Trophoblast cell (in vitro differentiated cells and primary cell): Measurements from ENCODE around the gene RNF40. TPM values are rescaled to one million over a fixed set of nuclear protein-coding genes. Genes with fewer than 3 reads are reported as not detected.

ENCODE experiments used
- DNase-seq, 2 donors: peaks; one replicate each; pipeline ENCODE4 v3.0.0-alpha.2; 2016
- H2AFZ ChIP-seq: 2 replicates; pipeline ENCODE4 v1.6.1; 2013; ENCODE audit warnings: low read length, moderate library complexity, mild to moderate bottlenecking; ENCODE audit not compliant: insufficient read depth, poor library complexity
- H2AK5ac ChIP-seq: 2 replicates; pipeline ENCODE4 v1.6.1; 2013; ENCODE audit warnings: mild to moderate bottlenecking, low read length
- H2BK120ac ChIP-seq: 2 replicates; pipeline ENCODE4 v1.6.1; 2013; ENCODE audit warnings: low read length, mild to moderate bottlenecking, moderate library complexity; ENCODE audit not compliant: insufficient read depth, poor library complexity
- H2BK12ac ChIP-seq: 2 replicates; pipeline ENCODE4 v1.6.1; 2013; ENCODE audit warnings: mild to moderate bottlenecking, low read length, moderate library complexity
- H2BK5ac ChIP-seq: 2 replicates; pipeline ENCODE4 v1.6.1; 2013; ENCODE audit warnings: low read length, low read depth, moderate library complexity, mild to moderate bottlenecking; ENCODE audit not compliant: poor library complexity
- H3K14ac ChIP-seq: 2 replicates; pipeline ENCODE4 v1.6.1; 2013; ENCODE audit warnings: mild to moderate bottlenecking, low read length
- H3K18ac ChIP-seq: 2 replicates; pipeline ENCODE4 v1.6.1; 2013; ENCODE audit warnings: mild to moderate bottlenecking, low read length
- H3K23ac ChIP-seq: 2 replicates; pipeline ENCODE4 v1.6.1; 2013; ENCODE audit warnings: low read length
- H3K27ac ChIP-seq: 2 replicates; pipeline ENCODE4 v1.5.1; 2013; ENCODE audit warnings: low read depth, mild to moderate bottlenecking, inconsistent platforms, low read length, moderate library complexity
- H3K27me3 ChIP-seq: 2 replicates; pipeline ENCODE4 v1.6.1; 2013; ENCODE audit warnings: inconsistent platforms, mild to moderate bottlenecking, low read length, moderate library complexity; ENCODE audit not compliant: insufficient read depth
- H3K36me3 ChIP-seq, 2 experiments: 1 replicate in 1 of 2; 2 replicates in 1 of 2; pipeline ENCODE4 v1.6.1; 2013; ENCODE audit warnings: low read length in 2 of 2, mild to moderate bottlenecking in 2 of 2, moderate library complexity in 1 of 2; ENCODE audit not compliant: insufficient read depth in 2 of 2, control insufficient read depth in 1 of 2
- H3K4ac ChIP-seq: 2 replicates; pipeline ENCODE4 v1.6.1; 2013; ENCODE audit warnings: low read depth, mild to moderate bottlenecking, low read length, moderate library complexity
- H3K4me1 ChIP-seq, 2 experiments: 1 replicate in 1 of 2; 2 replicates in 1 of 2; pipeline ENCODE4 v1.6.1; 2013; ENCODE audit warnings: low read length in 2 of 2, mild to moderate bottlenecking in 2 of 2, moderate library complexity in 1 of 2; ENCODE audit not compliant: insufficient read depth in 2 of 2, control insufficient read depth in 1 of 2
- H3K4me2 ChIP-seq: 2 replicates; pipeline ENCODE4 v1.6.1; 2013; ENCODE audit warnings: inconsistent platforms, mild to moderate bottlenecking, low read length, moderate library complexity
- H3K4me3 ChIP-seq: 2 replicates; pipeline ENCODE4 v1.5.1; 2013; ENCODE audit warnings: mild to moderate bottlenecking, low read depth, low read length, inconsistent platforms
- H3K79me1 ChIP-seq: one replicate; pipeline ENCODE4 v1.6.1; 2013; ENCODE audit warnings: low read length
- H3K79me2 ChIP-seq: 2 replicates; pipeline ENCODE4 v1.6.1; 2013; ENCODE audit warnings: low read length, mild to moderate bottlenecking; ENCODE audit not compliant: control insufficient read depth, insufficient read depth, poor library complexity
- H3K9ac ChIP-seq: 2 replicates; pipeline ENCODE4 v1.6.1; 2013; ENCODE audit warnings: mild to moderate bottlenecking, low read length
- H3K9me3 ChIP-seq: 2 replicates; pipeline ENCODE4 v1.6.1; 2013; ENCODE audit warnings: low read depth, mild to moderate bottlenecking, control low read depth, inconsistent platforms, low read length; ENCODE audit not compliant: insufficient read depth
- H4K12ac ChIP-seq: 2 replicates; pipeline ENCODE4 v1.6.1; 2013; ENCODE audit warnings: low read depth, mild to moderate bottlenecking, low read length, moderate library complexity
- H4K8ac ChIP-seq: 2 replicates; pipeline ENCODE4 v1.6.1; 2013; ENCODE audit warnings: low read depth, mild to moderate bottlenecking, low read length, moderate library complexity
- H4K91ac ChIP-seq: one replicate; pipeline ENCODE4 v1.6.1; 2013; ENCODE audit warnings: low read depth, mild to moderate bottlenecking, low read length, moderate library complexity
- WGBS: extraction: QIAGEN DNeasy Blood & Tissue Kit; methylation state at CpG from one replicate; pipeline ENCODE4 v1.1.7; 2013; ENCODE audit warnings: missing lambda C conversion rate; ENCODE audit not compliant: insufficient read length, insufficient coverage; ENCODE audit errors: extremely low coverage; 5-methylcytosine and 5-hydroxymethylcytosine counted together
- polyA plus RNA-seq: library from polyadenylated mRNA; stranded (reverse); fragments of 200-250 nt; gene quantifications from 2 replicates; pipeline ENCODE4 v1.2.3, GENCODE V29; 2013

RNF40 gene
- 47.8 and 52.9 TPM in 2 replicates for polyA plus RNA-seq

DNA sequence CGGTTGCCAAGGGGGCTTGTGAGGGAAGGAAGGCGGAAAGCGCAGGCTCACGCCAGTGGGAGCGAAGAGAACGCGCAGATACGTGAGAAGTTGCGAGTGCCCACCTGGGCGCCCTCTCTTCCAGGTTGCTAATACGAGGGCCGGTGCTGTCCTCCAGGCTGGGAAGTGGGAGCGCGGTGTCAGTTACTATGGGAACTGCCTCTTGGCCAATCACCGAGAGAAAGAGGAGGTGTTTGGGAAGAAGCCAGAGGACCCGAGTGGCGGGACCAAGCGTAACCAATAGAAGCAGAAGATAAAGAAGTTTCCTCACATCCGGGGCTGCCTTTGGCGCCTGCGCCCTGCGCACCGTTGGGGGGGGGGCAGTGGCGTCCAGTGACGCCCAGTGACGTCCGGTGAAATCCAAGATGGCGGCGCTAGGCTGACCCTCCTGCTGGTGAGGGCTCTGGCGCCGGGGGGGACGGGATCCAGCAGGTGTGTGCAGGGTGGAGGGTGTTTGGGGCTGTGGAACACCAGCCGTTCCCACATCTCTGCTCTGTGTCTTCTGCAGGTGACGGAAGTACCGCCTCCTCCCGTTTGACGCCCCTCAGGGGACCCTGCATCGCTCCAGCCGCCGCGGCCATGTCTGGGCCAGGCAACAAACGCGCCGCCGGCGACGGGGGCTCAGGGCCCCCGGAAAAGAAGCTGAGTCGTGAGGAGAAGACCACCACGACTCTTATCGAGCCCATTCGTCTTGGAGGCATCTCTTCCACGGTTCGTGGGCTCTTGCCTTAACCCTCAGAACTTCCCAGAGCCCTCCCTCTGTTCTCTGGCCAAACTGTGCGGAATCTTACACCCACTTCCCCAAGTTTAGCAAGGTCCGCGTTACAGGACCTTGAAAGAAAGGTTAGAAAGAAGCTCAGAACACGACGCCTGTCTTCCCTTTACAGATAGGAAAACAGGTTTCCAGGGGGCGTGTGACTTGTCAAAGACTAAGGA, at the start of gene RNF40, which contains the start of gene CFAP119:
Gene RNF40 (plus strand): TSS at position 395 of the 975 bp plus-strand sequence. CDS start 224 bp downstream, at position 619.
Gene CFAP119 (minus strand): TSS at position 135 of the 975 bp plus-strand sequence. CDS start 314 bp downstream, outside the sequence.
- Histone ChIP-seq H3K18ac (peak within 1 kb of the TSS; percentile 96), H3K9ac (peak within 1 kb of the TSS; percentile 95), H3K79me1 (peaks cover 10% of the 10 kb centered on the region), H2AK5ac (peak within 1 kb of the TSS; percentile 61), H3K79me2 (peaks cover 15% of the 10 kb centered on the region), H3K9me3 (no peaks in the 10 kb centered on the region), H3K4ac (peak within 1 kb of the TSS; percentile 63), H3K4me2 (peak within 1 kb of the TSS; percentile 95), H2AFZ (peak within 1 kb of the TSS; percentile 91), H3K23ac (no peak within 1 kb of the TSS), H4K12ac (peak within 1 kb of the TSS; percentile 86), H3K14ac (peak within 1 kb of the TSS; percentile 97), H2BK12ac (peak within 1 kb of the TSS; percentile 9), H4K8ac (peak within 1 kb of the TSS; percentile 96), H4K91ac (peak within 1 kb of the TSS; percentile 93), H3K36me3 (peaks cover 56 to 66% of the 10 kb centered on the region in 2 experiments), H3K27ac (peak within 1 kb of the TSS; percentile 20), H3K4me3 (peak within 1 kb of the TSS; percentile 92), H2BK5ac (peak within 1 kb of the TSS; percentile 50), H3K4me1 (peaks cover 13 to 16% of the 10 kb centered on the region in 2 experiments), H3K27me3 (no peaks in the 10 kb centered on the region), H2BK120ac (peak within 1 kb of the TSS; percentile 67)
- no CpG with 5 or more reads among the region's 60 CpGs for WGBS
- DNase-seq, result peak; percentile 96 to 98

- H3K4me3 ChIP-seq, result no peak overlapping the region
- no peak overlapping the region for H4K12ac ChIP-seq
- no peak overlapping the region for H4K8ac ChIP-seq
- no peak overlapping the region for H2AFZ ChIP-seq
- no peak overlapping the region for H3K9ac ChIP-seq
- H2BK120ac ChIP-seq, result no peak overlapping the region
- H2BK12ac ChIP-seq, result no peak overlapping the region
- no peak overlapping the region for H2AK5ac ChIP-seq
- no peaks in the 10 kb centered on the region for H3K27me3 ChIP-seq
- no peak overlapping the region for H3K4me2 ChIP-seq
- no peak overlapping the region for H2BK5ac ChIP-seq
- DNase-seq, result peak; percentile 55 to 60
- no peak overlapping the region for H3K4ac ChIP-seq
- no CpG with 5 or more reads among the region's 17 CpGs for WGBS
- H3K4me1 ChIP-seq, result peaks cover 0 to 4% of the 10 kb centered on the region in 2 experiments
- H3K9me3 ChIP-seq, result no peaks in the 10 kb centered on the region
- peaks cover 66 to 72% of the 10 kb centered on the region in 2 experiments for H3K36me3 ChIP-seq
- H3K27ac ChIP-seq, result peak overlapping the region; percentile 13
- no peak overlapping the region for H3K14ac ChIP-seq
- no peak overlapping the region for H4K91ac ChIP-seq
- no peak overlapping the region for H3K18ac ChIP-seq
- H3K79me1 ChIP-seq, result no peaks in the 10 kb centered on the region
- no peak overlapping the region for H3K23ac ChIP-seq
- no peaks in the 10 kb centered on the region for H3K79me2 ChIP-seq
Observed at GRCh38 chr16:30715750-30716445, 46.2 kb upstream of the RNF40 start.

GRCh38 chr16:30720086-30720485, 42.0 kb upstream of the RNF40 start:
- no peak overlapping the region for H4K12ac ChIP-seq
- H2AK5ac ChIP-seq, result no peak overlapping the region
- H4K91ac ChIP-seq, result no peak overlapping the region
- H2AFZ ChIP-seq, result no peak overlapping the region
- H2BK5ac ChIP-seq, result no peak overlapping the region
- H3K79me2 ChIP-seq, result no peaks in the 10 kb centered on the region
- no peaks in the 10 kb centered on the region for H3K9me3 ChIP-seq
- no peak overlapping the region for H2BK120ac ChIP-seq
- H3K4ac ChIP-seq, result no peak overlapping the region
- WGBS, result no CpG with 5 or more reads among the region's 11 CpGs
- no peaks in the 10 kb centered on the region for H3K79me1 ChIP-seq
- H3K23ac ChIP-seq, result no peak overlapping the region
- no peak overlapping the region for H3K27ac ChIP-seq
- no peak overlapping the region for H2BK12ac ChIP-seq
- H3K36me3 ChIP-seq, result peaks cover 75 to 78% of the 10 kb centered on the region in 2 experiments
- no peak overlapping the region for H3K18ac ChIP-seq
- no peak overlapping the region for H3K9ac ChIP-seq
- no peaks in the 10 kb centered on the region for H3K27me3 ChIP-seq
- no peak overlapping the region for H3K4me3 ChIP-seq
- H4K8ac ChIP-seq, result no peak overlapping the region
- no peak overlapping the region for H3K4me2 ChIP-seq
- no peak overlapping the region for H3K14ac ChIP-seq
- DNase-seq, result no peak
- peaks cover 0 to 4% of the 10 kb centered on the region in 2 experiments for H3K4me1 ChIP-seq

DNA sequence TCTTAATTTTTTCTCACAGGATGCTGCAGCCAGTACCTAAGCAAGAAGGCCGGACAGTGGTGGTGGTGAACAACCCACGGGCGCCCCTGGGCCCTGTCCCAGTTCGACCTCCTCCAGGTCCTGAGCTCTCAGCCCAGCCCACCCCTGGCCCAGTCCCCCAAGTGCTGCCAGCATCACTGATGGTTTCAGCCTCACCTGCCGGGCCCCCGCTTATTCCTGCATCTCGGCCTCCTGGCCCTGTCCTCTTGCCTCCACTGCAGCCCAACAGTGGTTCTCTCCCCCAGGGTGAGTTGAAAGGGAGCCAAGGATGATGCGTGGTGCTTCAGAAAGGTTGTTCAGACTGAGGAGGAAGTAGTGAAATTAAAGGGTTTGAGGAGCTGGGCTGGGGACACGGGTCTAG, 41.4 kb upstream of the RNF40 start:
- no peak overlapping the region for H3K4me2 ChIP-seq
- H2AFZ ChIP-seq, result no peak overlapping the region
- H3K27me3 ChIP-seq, result no peaks in the 10 kb centered on the region
- no peak overlapping the region for H3K27ac ChIP-seq
- no peak overlapping the region for H3K9ac ChIP-seq
- no peak overlapping the region for H3K4ac ChIP-seq
- peaks cover 0 to 4% of the 10 kb centered on the region in 2 experiments for H3K4me1 ChIP-seq
- no peak overlapping the region for H3K14ac ChIP-seq
- H4K91ac ChIP-seq, result no peak overlapping the region
- H3K18ac ChIP-seq, result no peak overlapping the region
- H3K36me3 ChIP-seq, result peaks cover 78 to 81% of the 10 kb centered on the region in 2 experiments
- DNase-seq, result no peak
- no peak overlapping the region for H3K23ac ChIP-seq
- no peak overlapping the region for H2BK12ac ChIP-seq
- no peak overlapping the region for H2BK120ac ChIP-seq
- no peaks in the 10 kb centered on the region for H3K79me1 ChIP-seq
- H2AK5ac ChIP-seq, result no peak overlapping the region
- no peaks in the 10 kb centered on the region for H3K9me3 ChIP-seq
- H4K8ac ChIP-seq, result no peak overlapping the region
- H3K4me3 ChIP-seq, result no peak overlapping the region
- no CpG with 5 or more reads among the region's 9 CpGs for WGBS
- H4K12ac ChIP-seq, result no peak overlapping the region
- no peak overlapping the region for H2BK5ac ChIP-seq
- H3K79me2 ChIP-seq, result no peaks in the 10 kb centered on the region
